Keratinocyte (primary cell): ENCODE data around the gene ERMARD. TPM values are rescaled to one million over a fixed set of nuclear protein-coding genes. Genes with fewer than 3 reads are reported as not detected.

ENCODE experiments used
- DNase-seq: peaks from one replicate; pipeline ENCODE4 v3.0.0-alpha.2; 2011; ENCODE audit warnings: low read depth, missing footprints, low spot score
- FAIRE-seq: peaks from 2 replicates; lab custom pipeline; 2011; peaks lifted over from hg19 to GRCh38; lab: Jason Lieb, UNC
- H2AFZ ChIP-seq: 2 replicates; pipeline ENCODE4 v1.6.0; 2012; ENCODE audit warnings: low read length, control low read depth, inconsistent platforms; ENCODE audit not compliant: control insufficient read depth
- H3K27ac ChIP-seq: 2 replicates; pipeline ENCODE4 v1.5.1; 2011; ENCODE audit warnings: low read length; ENCODE audit not compliant: control insufficient read depth, insufficient read depth
- H3K27me3 ChIP-seq: 3 replicates; pipeline ENCODE4 v1.6.0; 2011; ENCODE audit warnings: low read length; ENCODE audit not compliant: control insufficient read depth, insufficient read depth; ENCODE audit errors: extremely low read depth
- H3K36me3 ChIP-seq, 2 experiments: 2 replicates in 1 of 2; 3 replicates in 1 of 2; pipeline ENCODE4 v1.5.1; 2011; ENCODE audit warnings: low read length in 2 of 2, mild to moderate bottlenecking in 1 of 2; ENCODE audit not compliant: control insufficient read depth in 2 of 2, insufficient read depth in 2 of 2; ENCODE audit errors: extremely low read depth in 1 of 2
- H3K4me1 ChIP-seq: 3 replicates; pipeline ENCODE4 v1.5.1; 2011; ENCODE audit warnings: low read length; ENCODE audit not compliant: control insufficient read depth, insufficient read depth; ENCODE audit errors: extremely low read depth
- H3K4me2 ChIP-seq: 3 replicates; pipeline ENCODE4 v1.6.0; 2011; ENCODE audit warnings: low read depth, low read length; ENCODE audit not compliant: control insufficient read depth, insufficient read depth; ENCODE audit errors: extremely low read depth
- H3K4me3 ChIP-seq, 3 experiments: fragments of 200-600 bp in 1 of 3; sonication (generic) in 1 of 3; 2 replicates in 2 of 3; 3 replicates in 1 of 3; pipeline ENCODE4 v1.5.1; 2011 to 2016; ENCODE audit warnings: low read length in 3 of 3, mild to moderate bottlenecking in 3 of 3, control low read depth in 2 of 3, inconsistent platforms in 1 of 3, low read depth in 1 of 3, mixed read lengths in 1 of 3, mixed run types in 1 of 3, moderate library complexity in 1 of 3; ENCODE audit not compliant: control insufficient read depth in 2 of 3, insufficient read depth in 2 of 3; ENCODE audit errors: extremely low read depth in 1 of 3
- H3K79me2 ChIP-seq: 2 replicates; pipeline ENCODE4 v1.6.0; 2012; ENCODE audit warnings: low read length; ENCODE audit not compliant: control insufficient read depth, insufficient read depth
- H3K9ac ChIP-seq: 3 replicates; pipeline ENCODE4 v1.6.0; 2011; ENCODE audit warnings: low read length; ENCODE audit not compliant: control insufficient read depth, insufficient read depth; ENCODE audit errors: extremely low read depth
- H3K9me1 ChIP-seq: 3 replicates; pipeline ENCODE4 v1.6.0; 2011; ENCODE audit warnings: low read length; ENCODE audit not compliant: control insufficient read depth, insufficient read depth; ENCODE audit errors: extremely low read depth
- H3K9me3 ChIP-seq: 2 replicates; pipeline ENCODE4 v1.5.1; 2012; ENCODE audit warnings: low read depth, low read length; ENCODE audit not compliant: control insufficient read depth
- H4K20me1 ChIP-seq: 3 replicates; pipeline ENCODE4 v1.6.0; 2011; ENCODE audit warnings: low read length; ENCODE audit not compliant: control insufficient read depth, insufficient read depth; ENCODE audit errors: extremely low read depth
- EZH2 ChIP-seq: IDR thresholded peaks from one replicate; pipeline ENCODE4 v1.6.1; 2012; ENCODE audit warnings: inconsistent platforms, mild to moderate bottlenecking, low read length, moderate library complexity
- dilution Hi-C: fragments of 300-500 bp; cut with MboI; formaldehyde crosslinking; loops from one replicate; pipeline ENCODE4 v1.7.0; 2020; ENCODE audit warnings: low sequenced_read_pairs; ENCODE audit not compliant: extremely low pct_ligation_motif_present
- polyA plus RNA-seq, 5 experiments: library from polyadenylated mRNA; depleted of rRNA in 3 of 5; stranded (reverse) in 3 of 5; stranded (forward) in 1 of 5; unstranded in 1 of 5; fragments of >200 nt; gene quantifications; 1 replicate in 1 of 5; 2 replicates in 3 of 5; 3 replicates in 1 of 5; pipeline versions ENCODE4 v1.2.1 to v1.2.3, GENCODE V29; 2011 to 2012; ENCODE audit warnings: missing spikeins in 2 of 5, low read depth in 1 of 5, low replicate concordance in 1 of 5
- TF ChIP-seq, protein P1 (sequence below), 3 experiments: IDR thresholded peaks in 1 of 3; conservative IDR thresholded peaks in 1 of 3; optimal IDR thresholded peaks in 1 of 3; 2 replicates in 2 of 3; 3 replicates in 1 of 3; pipeline versions ENCODE3 to v1.5.1; 2011; ENCODE audit warnings: low read length in 3 of 3, mild to moderate bottlenecking in 3 of 3, moderate library complexity in 2 of 3, control low read depth in 1 of 3, inconsistent platforms in 1 of 3; ENCODE audit not compliant: insufficient read depth in 2 of 3; ENCODE audit errors: extremely low read depth in 1 of 3

Gene ERMARD
- polyA plus RNA-seq, 1 donor (not counting 4 experiments of a cell fraction or from before 2014, with no cell fraction given): 37.9 TPM

DNA sequence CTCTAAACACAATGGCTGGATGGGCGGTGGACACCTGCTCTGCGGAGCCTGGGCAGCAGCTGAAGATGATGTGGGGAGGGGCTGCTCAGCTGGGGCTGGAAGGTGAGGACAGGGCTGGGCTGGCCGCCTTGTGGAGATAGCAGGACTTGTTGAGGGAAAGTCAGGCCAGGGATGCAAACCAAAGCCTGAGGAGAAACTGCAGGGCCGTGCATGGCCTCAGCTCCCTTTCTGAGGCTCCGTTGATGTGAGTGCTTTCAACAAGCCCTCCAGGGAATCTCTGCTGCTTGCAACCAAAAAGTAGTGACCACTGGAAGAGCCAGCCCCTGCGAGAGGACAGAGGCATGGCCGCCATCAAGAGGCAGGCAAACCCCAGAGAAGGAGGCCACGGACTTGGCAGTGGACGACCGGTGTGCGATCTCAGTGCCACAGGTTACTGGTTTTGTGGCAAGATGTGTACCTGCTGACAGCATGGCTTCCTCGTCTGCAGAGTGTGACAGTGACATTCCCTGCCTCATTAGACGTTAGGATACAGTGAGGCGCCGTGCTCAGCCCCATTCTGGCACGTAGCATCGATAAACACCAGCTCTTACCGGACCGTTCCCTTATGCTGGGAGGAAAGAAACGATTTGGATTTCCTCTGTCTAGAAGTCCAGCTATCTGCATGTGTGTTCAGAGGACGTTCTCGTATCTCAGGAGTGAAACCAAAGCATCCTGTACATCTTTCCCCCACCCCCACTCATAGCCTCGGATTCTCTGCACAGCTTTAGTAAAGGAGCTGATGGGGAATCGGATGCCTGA lies 37.9 kb downstream of the ERMARD start:
- FAIRE-seq (no peak), DNase-seq (no peak)
- no peaks in the 10 kb centered on the region for H3K9me1 ChIP-seq
- peak overlapping the region in 1 of 3 experiments; percentile 79 for H3K4me3 ChIP-seq
- H3K36me3 ChIP-seq: peaks cover 0 to 2% of the 10 kb centered on the region in 2 experiments
- no peak overlapping the region for H3K27ac ChIP-seq
- peak overlapping the region; percentile 92 for H2AFZ ChIP-seq
- no peak for TF ChIP-seq EZH2
- TF ChIP-seq, protein P1, sequence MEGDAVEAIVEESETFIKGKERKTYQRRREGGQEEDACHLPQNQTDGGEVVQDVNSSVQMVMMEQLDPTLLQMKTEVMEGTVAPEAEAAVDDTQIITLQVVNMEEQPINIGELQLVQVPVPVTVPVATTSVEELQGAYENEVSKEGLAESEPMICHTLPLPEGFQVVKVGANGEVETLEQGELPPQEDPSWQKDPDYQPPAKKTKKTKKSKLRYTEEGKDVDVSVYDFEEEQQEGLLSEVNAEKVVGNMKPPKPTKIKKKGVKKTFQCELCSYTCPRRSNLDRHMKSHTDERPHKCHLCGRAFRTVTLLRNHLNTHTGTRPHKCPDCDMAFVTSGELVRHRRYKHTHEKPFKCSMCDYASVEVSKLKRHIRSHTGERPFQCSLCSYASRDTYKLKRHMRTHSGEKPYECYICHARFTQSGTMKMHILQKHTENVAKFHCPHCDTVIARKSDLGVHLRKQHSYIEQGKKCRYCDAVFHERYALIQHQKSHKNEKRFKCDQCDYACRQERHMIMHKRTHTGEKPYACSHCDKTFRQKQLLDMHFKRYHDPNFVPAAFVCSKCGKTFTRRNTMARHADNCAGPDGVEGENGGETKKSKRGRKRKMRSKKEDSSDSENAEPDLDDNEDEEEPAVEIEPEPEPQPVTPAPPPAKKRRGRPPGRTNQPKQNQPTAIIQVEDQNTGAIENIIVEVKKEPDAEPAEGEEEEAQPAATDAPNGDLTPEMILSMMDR (optimal IDR thresholded peaks at IDR 0.05 in 1 of 3, IDR thresholded peaks at IDR 0.05 in 1 of 3, conservative IDR thresholded peaks at IDR 0.05 in 1 of 3; ENCODE audit: extremely low read depth in 1 of 3, insufficient read depth in 2 of 3, low read length in 3 of 3): no peak
- peaks cover 13% of the 10 kb centered on the region for H3K4me1 ChIP-seq
- no peaks in the 10 kb centered on the region for H3K9me3 ChIP-seq
- no peaks in the 10 kb centered on the region for H3K27me3 ChIP-seq
- H3K4me2 ChIP-seq: peak overlapping the region; percentile 95
- no peaks in the 10 kb centered on the region for H4K20me1 ChIP-seq
- H3K9ac ChIP-seq: peak overlapping the region; percentile 66
- no peaks in the 10 kb centered on the region for H3K79me2 ChIP-seq
- dilution Hi-C loops: no loop called here

DNA sequence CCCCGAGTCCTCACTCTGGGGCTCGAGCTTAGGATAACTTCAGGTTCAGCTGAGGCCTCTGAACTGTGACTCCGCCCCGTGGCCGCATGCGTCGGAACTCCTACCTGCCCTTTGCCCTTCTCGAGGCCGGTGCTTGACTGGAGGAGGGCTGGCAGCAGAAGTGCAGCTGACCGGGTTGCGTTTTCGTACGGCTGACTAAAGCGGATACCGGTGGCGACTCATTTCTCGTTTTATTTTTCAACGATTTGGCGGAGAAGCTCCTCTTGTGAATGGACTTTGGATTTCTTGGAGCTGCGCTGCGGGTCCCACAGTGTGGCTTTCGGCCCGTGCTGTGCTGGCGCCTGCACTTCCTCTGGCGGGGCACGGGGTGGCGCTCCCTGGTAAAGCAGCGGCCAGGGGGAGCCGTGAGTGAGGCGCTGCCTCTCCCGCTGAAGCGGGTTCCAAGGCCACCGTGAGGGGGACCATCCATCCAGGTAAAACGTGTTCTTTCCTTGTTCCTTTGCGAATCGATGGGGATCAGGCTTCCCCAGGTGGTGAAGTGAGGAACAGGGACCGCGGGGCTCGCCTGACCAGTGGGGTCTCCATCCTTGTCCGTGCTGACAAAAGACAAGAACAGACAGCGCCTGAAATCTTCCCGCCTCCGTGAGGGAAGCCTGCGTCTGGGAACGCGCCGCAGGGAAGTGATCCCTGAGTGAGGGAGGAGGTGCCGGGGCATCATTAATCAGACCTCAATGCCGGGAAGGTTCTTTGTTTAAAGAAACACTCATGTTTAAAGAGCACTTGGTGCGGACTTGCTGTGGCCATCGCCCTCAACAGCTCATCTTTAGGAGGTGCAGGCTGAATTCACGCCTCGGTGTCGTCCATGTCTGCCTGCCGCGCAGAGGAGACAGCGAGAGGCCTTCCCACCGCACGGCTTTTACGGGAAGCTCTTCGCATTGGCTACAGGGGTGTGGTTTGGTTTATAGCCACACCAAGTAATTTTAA lies 38.8 kb downstream of the ERMARD start:
- DNase-seq (peak; percentile 15), FAIRE-seq (peak; percentile 83)
- H3K36me3 ChIP-seq: no peaks in the 10 kb centered on the region
- H3K27ac ChIP-seq: peak overlapping the region; percentile 36
- H2AFZ ChIP-seq: peak overlapping the region; percentile 92
- H3K9me3 ChIP-seq: no peaks in the 10 kb centered on the region
- no peaks in the 10 kb centered on the region for H3K9me1 ChIP-seq
- H3K4me2 ChIP-seq: peak overlapping the region; percentile 95
- H3K79me2 ChIP-seq: no peaks in the 10 kb centered on the region
- dilution Hi-C loops: no loop called here
- H3K27me3 ChIP-seq: peaks cover 4% of the 10 kb centered on the region
- H3K4me1 ChIP-seq: peaks cover 13% of the 10 kb centered on the region
- H3K9ac ChIP-seq: peak overlapping the region; percentile 66
- H3K4me3 ChIP-seq: peak overlapping the region; percentile 29 to 79 (median 62)
- no peak for TF ChIP-seq EZH2
- TF ChIP-seq, protein P1 (optimal IDR thresholded peaks at IDR 0.05 in 1 of 3, IDR thresholded peaks at IDR 0.05 in 1 of 3, conservative IDR thresholded peaks at IDR 0.05 in 1 of 3; ENCODE audit: extremely low read depth in 1 of 3, insufficient read depth in 2 of 3, low read length in 3 of 3): peak; percentile 91 to 99 (median 93)
- H4K20me1 ChIP-seq: no peaks in the 10 kb centered on the region
